Epithelial cell of esophagus (primary cell): Measurements from ENCODE around the gene RYR1.
"Not testable (repeated sequence)": the region's sequence is repeated elsewhere in the genome, so short reads cannot be mapped to it uniquely, and the experiment has no call there.

ENCODE experiments used
- DNase-seq: peaks from one replicate; pipeline ENCODE4 v3.0.0; 2010; ENCODE audit warnings: low read depth
- H3K4me3 ChIP-seq: 2 replicates; pipeline ENCODE4 v1.5.1; 2011; ENCODE audit warnings: mild to moderate bottlenecking, low read length, control low read depth
- CTCF ChIP-seq: IDR thresholded peaks from 2 replicates; pipeline ENCODE4 v1.5.1; 2011; ENCODE audit warnings: low read depth, mild to moderate bottlenecking, low read length, control low read depth, inconsistent platforms; ENCODE audit not compliant: insufficient read depth; ENCODE audit errors: missing control alignments

RYR1 gene

GRCh38 chr19:38400361-38400760, 33.1 kb upstream of the RYR1 start:
- TF ChIP-seq CTCF = no peak

GRCh38 chr19:38401148-38401547, 32.3 kb upstream of the RYR1 start:
- TF ChIP-seq CTCF = no peak
- H3K4me3 ChIP-seq = no peak overlapping the region
- DNase-seq = peak; percentile 32

More at GRCh38 chr19:38400361-38400760, 33.1 kb upstream of the RYR1 start:
- no peak overlapping the region for H3K4me3 ChIP-seq
- DNase-seq = no peak

- no peak for DNase-seq
- no peak for TF ChIP-seq CTCF
- H3K4me3 ChIP-seq = peak overlapping the region; percentile 32
These were observed 30.9 kb upstream of the RYR1 start for GRCh38 chr19:38402623-38402966.

- peak; percentile 98 for DNase-seq
- H3K4me3 ChIP-seq = peak within 1 kb of the TSS; percentile 83
- peak; percentile 61 for TF ChIP-seq CTCF
These were observed 30.4 kb upstream of the RYR1 start, which contains the start of gene FAM98C for GRCh38 chr19:38402967-38403674. FAM98C (plus strand) TSS chr19:38403093; CDS start chr19:38403154, 61 bp downstream.

- no peak for DNase-seq
- TF ChIP-seq CTCF = no peak
- H3K4me3 ChIP-seq = no peak overlapping the region
These were observed 28.6 kb upstream of the RYR1 start for GRCh38 chr19:38404858-38405257.

GRCh38 chr19:38405276-38405675, 28.2 kb upstream of the RYR1 start:
- DNase-seq = no peak
- no peak for TF ChIP-seq CTCF
- H3K4me3 ChIP-seq = no peak overlapping the region

GRCh38 chr19:38409631-38410133, 23.8 kb upstream of the RYR1 start:
- no peak for DNase-seq
- no peak overlapping the region for H3K4me3 ChIP-seq
- TF ChIP-seq CTCF = no peak

- H3K4me3 ChIP-seq, DNase-seq: not testable (repeated sequence)
These were observed 23.1 kb upstream of the RYR1 start for GRCh38 chr19:38410407-38410806.
